Stimulated activated CD4-positive, alpha-beta T cell treated with anti-CD3 and anti-CD28 coated beads, Interleukin-1b, Interleukin-23, amount 100 ng/mL, for 24 hours (primary cell): ENCODE measurements around the gene DHRS13.

ENCODE experiments used
- DNase-seq, 4 experiments: peaks; one replicate each; pipeline ENCODE4 v3.0.0-alpha.2; 2020; ENCODE audit warnings: low read depth in 4 of 4, low spot score in 1 of 4

Gene DHRS13

GRCh38 chr17:28861393-28862203, 41.3 kb downstream of the DHRS13 start:
- DNase-seq: no peak

- no peak for DNase-seq
Observed at GRCh38 chr17:28860363-28860808, 42.5 kb downstream of the DHRS13 start.

- DNase-seq: no peak
Observed at GRCh38 chr17:28858801-28859355, 44.0 kb downstream of the DHRS13 start.

- DNase-seq: no peak
Observed at GRCh38 chr17:28857905-28858800, 44.7 kb downstream of the DHRS13 start.

GRCh38 chr17:28856028-28856574, 46.8 kb downstream of the DHRS13 start:
- DNase-seq: no peak

- no peak for DNase-seq
Observed at GRCh38 chr17:28855336-28855679, 47.6 kb downstream of the DHRS13 start.

GRCh38 chr17:28854457-28855335, 48.2 kb downstream of the DHRS13 start, which contains the start of gene ERAL1:
Gene ERAL1, plus strand, starts transcription at chr17:28855016. Its CDS starts 19 bp downstream, at chr17:28855035.
- DNase-seq: peak; percentile 60 to 81 (median 76)

GRCh38 chr17:28853295-28853694, 49.6 kb downstream of the DHRS13 start:
- no peak for DNase-seq

- no peak for DNase-seq
Observed at GRCh38 chr17:28849281-28849680, 53.6 kb downstream of the DHRS13 start.

- peak; percentile 50 to 58 (median 52) for DNase-seq
Observed at GRCh38 chr17:28848667-28849066, 54.2 kb downstream of the DHRS13 start.
